Islet of Langerhans (tissue), 1 donor: ENCODE measurements around the gene FBXL19.

ENCODE experiments used
- FAIRE-seq: peaks from one replicate; lab custom pipeline; 2011; peaks lifted over from hg19 to GRCh38; lab: Jason Lieb, UNC

The FBXL19 gene

GRCh38 chr16:30965436-30965835 lies 42.1 kb downstream of the FBXL19 start:
- FAIRE-seq: no peak

DNA sequence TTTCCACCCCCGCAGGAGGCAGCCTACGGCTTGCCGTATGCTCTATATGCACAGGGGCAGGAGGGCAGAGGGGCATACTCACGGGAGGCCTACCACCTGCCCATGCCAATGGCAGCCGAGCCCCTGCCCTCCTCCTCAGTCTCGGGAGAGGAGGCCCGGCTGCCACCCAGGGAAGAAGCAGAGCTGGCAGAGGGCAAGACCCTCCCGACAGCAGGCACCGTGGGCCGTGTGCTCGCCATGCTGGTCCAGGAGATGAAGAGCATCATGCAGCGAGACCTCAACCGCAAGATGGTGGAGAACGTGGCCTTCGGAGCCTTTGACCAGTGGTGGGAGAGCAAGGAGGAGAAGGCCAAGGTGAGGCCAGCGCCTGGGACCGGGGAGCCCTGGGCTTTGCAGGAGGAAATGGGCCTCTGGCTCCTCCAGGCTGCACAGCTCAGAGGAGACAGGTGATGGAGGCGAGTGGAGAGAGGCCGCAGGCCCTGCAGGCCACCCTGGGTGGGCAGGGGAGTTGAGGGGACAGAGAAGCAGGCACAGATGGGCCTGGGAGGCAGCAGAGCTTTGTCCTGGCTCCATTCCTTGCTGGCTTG lies 42.8 kb downstream of the FBXL19 start:
- no peak for FAIRE-seq

DNA sequence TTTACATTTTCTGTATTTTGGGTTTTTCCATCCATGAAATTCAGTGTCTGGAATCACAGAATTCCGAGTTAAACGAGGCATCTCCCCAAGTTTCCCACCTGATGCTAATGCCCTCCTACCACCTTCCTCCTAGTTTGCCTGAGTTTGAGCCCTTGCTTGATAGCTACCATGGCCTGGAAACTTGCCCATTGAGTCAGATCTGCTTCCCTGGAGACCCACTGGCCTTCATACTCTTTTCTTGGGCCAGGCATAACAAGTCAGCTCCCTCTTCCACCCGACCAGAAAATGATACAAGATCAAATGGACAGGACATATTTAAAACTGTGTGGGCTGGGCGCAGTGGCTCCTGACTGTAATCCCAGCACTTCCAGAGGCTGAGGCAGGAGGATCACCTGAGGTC lies 44.4 kb downstream of the FBXL19 start:
- no peak for FAIRE-seq

GRCh38 chr16:30969246-30969842 lies 46.0 kb downstream of the FBXL19 start:
- no peak for FAIRE-seq

- FAIRE-seq: no peak
These were observed 47.9 kb downstream of the FBXL19 start for GRCh38 chr16:30971298-30971697.

- FAIRE-seq: no peak
These were observed 49.5 kb downstream of the FBXL19 start for GRCh38 chr16:30972872-30973271.

GRCh38 chr16:30974348-30974747 lies 51.0 kb downstream of the FBXL19 start:
- FAIRE-seq: no peak

GRCh38 chr16:30976486-30976885 lies 53.1 kb downstream of the FBXL19 start:
- FAIRE-seq: no peak

- no peak for FAIRE-seq
These were observed 54.1 kb downstream of the FBXL19 start for GRCh38 chr16:30977502-30977901.

DNA sequence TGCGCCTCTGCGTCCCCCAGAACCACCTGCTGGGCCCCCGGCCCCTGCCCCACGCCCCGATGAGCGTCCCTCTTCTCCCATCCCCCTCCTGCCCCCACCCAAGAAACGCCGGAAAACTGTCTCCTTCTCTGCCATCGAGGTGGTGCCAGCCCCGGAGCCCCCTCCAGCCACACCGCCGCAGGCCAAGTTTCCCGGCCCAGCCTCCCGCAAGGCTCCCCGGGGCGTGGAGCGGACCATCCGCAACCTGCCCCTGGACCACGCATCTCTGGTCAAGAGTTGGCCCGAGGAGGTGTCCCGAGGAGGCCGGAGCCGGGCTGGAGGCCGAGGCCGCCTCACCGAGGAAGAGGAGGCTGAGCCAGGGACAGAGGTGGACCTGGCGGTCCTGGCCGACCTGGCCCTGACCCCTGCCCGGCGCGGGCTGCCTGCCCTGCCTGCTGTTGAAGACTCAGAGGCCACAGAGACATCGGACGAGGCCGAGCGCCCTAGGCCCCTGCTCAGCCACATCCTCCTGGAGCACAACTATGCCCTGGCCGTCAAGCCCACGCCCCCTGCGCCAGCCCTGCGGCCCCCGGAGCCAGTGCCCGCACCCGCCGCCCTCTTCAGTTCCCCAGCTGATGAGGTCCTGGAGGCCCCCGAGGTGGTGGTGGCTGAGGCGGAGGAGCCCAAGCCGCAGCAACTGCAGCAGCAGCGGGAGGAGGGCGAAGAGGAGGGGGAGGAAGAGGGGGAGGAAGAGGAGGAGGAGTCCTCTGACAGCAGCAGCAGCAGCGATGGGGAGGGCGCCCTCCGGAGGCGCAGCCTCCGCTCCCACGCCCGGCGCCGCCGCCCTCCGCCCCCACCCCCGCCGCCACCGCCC lies 56.0 kb downstream of the FBXL19 start:
- no peak for FAIRE-seq

- FAIRE-seq: no peak
These were observed 56.6 kb downstream of the FBXL19 start for GRCh38 chr16:30980023-30980371.

DNA sequence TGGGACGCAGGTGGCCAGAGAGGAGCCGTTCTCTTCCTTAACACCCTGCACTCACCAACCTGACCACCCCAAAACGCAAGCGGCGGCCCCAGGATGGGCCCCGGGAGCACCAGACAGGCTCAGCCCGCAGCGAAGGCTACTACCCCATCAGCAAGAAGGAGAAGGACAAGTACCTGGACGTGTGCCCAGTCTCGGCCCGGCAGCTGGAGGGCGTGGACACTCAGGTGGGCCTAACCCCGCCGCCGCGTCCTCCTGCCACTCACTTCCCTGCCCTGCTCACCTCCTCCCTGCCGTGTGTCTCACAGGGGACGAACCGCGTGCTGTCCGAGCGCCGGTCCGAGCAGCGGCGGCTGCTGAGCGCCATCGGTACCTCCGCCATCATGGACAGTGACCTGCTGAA lies 57.1 kb downstream of the FBXL19 start:
- FAIRE-seq: no peak

- no peak for FAIRE-seq
These were observed 57.6 kb downstream of the FBXL19 start for GRCh38 chr16:30980959-30981358.

GRCh38 chr16:30982548-30983288 lies 59.3 kb downstream of the FBXL19 start:
- FAIRE-seq: no peak

DNA sequence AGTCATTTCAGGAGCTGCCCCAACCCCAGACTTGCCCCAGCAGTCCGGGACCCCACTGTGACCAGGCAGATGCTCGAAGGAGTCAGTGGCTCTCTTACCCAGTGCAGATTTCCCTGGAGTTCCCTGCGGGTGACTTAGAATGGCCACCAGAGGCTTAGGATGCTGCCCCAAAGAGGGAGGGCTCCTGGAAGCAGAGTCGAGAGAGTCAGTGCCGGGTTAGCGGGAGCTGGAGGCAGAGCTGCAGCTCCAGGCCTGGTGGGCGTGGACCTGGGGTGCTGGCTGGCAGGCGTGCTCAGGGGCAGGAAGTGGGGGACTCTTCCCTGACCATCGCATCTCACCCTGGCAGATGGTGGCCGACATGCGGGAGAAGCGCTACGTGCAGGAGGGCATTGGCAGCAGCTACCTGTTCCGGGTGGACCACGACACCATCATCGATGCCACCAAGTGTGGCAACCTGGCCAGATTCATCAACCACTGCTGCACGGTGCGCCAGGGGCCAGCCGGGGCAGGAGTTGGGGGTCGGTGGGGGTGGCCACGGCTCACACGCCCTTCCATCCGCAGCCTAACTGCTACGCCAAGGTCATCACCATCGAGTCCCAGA lies 60.0 kb downstream of the FBXL19 start:
- FAIRE-seq: no peak

DNA sequence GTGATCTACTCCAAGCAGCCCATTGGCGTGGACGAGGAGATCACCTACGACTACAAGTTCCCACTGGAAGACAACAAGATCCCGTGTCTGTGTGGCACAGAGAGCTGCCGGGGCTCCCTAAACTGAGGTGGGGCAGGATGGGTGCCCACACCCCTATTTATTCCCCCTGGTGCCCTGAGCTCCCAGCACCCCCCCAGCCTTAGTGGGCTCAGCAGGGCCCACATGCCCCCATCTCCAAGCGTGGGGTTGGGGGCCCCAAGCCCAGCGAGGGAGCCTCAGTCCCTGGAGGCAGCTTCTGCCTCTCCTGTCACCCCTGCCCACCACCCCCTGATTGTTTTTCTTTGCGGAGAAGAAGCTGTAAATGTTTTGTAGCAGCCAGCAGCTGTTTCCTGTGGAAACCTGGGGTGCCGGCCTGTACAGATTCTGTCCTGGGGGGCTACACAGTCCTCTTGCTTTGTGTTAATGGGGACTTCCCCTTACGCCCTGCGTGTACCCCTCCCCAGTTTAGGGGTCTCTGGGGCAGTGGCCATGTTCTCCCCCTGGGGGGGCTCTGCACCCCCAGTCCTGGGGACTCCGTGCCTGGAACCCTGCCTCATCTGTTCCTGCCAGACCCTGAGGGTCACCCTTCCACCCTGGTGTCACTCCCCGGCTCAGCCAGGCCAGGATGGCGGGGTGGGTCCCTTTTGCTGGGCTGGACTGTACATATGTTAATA lies 60.7 kb downstream of the FBXL19 start:
- FAIRE-seq: no peak

- FAIRE-seq: no peak
These were observed 61.5 kb downstream of the FBXL19 start, which contains the start of gene HSD3B7 for GRCh38 chr16:30984669-30985400. TSS of gene HSD3B7 (plus strand) at chr16:30985207. CDS start at chr16:30985659, 452 bp downstream.

- FAIRE-seq: no peak
These were observed 62.2 kb downstream of the FBXL19 start for GRCh38 chr16:30985401-30986128.

DNA sequence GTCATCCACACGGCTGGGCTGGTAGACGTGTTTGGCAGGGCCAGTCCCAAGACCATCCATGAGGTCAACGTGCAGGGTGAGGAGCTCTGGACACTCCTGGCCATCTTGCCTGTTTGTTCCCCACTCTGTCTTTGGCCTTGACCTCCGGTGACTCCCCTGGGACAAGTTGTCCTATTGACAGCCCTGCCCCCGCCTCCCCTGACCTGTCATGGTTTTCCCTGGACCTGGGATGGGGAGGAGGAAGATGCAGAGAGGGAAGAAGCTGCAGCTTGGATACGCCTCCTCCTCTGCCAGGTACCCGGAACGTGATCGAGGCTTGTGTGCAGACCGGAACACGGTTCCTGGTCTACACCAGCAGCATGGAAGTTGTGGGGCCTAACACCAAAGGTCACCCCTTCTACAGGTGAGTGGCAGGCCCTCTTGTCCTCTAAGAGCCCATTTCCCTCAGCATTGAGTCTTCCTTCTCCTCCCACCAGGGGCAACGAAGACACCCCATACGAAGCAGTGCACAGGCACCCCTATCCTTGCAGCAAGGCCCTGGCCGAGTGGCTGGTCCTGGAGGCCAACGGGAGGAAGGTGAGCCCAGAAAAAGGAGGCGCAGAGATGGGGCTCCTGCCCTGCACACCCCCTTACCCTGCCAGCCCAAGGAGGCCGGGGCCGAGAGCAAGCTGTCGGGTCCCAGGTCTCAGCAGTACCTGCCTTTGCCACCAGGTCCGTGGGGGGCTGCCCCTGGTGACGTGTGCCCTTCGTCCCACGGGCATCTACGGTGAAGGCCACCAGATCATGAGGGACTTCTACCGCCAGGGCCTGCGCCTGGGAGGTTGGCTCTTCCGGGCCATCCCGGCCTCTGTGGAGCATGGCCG lies 63.0 kb downstream of the FBXL19 start:
- no peak for FAIRE-seq
